ENCODE data around the gene LBX1.

LBX1 gene

GRCh38 chr10:101224910-101225823 is 4.1 kb downstream of the LBX1 start:
- DNase-seq = no peak

GRCh38 chr10:101224060-101224909 is 5.0 kb downstream of the LBX1 start:
- DNase-seq = no peak

DNA sequence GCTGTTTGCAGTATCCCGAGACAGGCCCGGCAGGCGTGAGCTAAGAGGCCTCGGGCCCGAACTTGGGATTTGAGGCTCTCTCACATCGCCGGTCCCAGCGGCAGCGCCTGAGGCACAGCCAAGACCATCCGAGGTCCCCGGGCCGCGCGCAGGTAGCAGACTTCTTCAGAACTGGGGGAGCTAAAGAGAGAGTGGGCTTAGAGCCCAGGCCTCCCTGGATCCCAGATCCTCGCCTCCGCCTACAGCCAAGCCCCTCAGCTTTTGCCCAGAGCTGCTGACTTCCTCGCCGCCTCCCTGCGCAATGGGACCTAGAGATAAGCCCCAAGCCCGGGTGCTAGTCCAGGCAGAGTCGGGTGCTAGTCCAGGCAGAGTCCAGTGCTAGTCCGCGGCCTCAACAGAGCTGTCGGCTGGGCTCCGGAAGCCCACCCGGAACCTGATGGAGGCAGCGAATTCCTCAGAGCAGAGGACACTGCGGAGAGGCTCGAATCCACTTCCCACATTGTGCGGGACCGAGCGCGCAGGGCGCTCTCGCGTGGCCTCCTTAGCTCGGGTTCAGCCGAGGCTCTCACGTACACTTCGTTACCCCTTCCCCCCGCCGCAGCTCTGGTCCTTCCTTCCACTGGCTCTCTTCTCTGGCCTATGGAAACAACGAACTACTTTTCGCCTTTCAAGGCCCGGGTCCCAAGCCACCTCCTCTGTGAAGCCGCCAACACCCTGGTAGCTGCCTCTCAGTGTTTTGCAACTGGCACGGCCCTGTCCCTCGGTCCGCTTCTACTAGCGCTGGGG is 5.8 kb downstream of the LBX1 start:
- DNase-seq = no peak

GRCh38 chr10:101222683-101223273 is 6.5 kb downstream of the LBX1 start:
- no peak for DNase-seq

DNA sequence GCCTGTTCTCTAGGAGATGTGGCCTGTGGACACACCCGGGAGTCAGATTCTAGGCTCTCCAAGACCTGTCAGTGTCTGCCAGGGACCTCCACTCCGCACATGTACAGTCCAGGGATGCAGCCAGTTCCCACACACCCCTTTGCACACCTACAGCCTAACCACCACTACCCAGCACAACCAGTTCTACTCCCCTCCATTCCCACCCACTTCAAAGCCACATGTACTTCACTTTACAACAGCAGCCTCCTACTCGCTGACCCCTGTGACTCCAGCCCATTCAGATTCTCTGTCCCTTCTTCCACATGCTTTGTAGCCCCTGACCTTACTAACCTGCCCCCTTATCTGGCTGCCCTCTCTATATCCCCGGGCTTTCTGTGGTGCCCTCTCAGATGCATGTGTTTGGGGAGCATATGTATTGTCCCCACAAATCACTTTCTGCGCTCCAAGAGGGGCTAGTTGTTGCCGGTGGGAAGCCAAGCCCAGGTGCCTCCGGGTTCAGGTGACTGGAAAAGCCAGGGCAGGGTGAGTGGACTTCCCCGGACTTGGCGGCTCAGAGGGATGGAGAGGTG is 7.2 kb downstream of the LBX1 start:
- no peak for DNase-seq

DNA sequence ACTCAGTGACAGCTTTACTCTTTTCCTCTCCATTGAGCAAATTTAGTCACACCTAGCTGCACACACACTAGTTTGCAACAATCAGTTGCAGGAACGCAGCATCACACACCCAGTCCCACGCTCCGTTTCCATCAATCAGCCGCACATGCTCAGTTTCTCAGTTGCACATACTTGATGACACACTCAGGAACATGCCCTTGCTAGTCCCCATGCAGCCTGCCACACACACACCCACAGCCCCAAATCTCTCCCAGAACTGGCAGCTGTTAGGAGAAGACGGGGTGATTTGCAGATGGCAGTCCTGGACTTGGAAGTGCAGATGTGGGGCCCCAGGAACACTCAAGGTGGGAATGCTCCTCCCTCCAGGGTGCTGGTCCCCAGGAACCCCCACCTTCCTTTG is 7.7 kb downstream of the LBX1 start:
- DNase-seq = no peak

DNA sequence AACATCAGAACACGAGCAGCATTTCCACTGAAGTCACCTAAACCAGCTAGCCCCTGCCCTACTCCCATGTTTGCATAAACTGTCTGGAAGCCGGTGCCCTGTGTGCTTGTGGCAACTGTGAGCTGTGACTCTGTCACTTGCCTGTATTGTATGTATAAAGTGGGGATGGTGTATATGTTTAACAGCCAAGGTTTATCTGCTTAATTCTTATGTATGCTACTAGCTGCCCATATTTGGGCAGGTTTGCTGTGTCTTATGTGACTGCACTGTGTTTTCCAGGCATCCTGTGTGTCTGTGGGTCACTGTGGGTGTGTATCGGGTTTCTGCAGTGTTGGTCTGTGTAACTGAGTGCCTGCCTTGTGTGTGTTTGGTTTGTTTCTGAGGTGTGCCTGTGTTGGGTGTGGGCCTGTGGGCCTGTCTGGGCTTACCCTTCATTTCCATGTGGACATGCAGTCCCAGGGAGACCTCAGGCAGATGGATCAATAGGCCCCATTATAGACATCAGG is 9.3 kb downstream of the LBX1 start:
- DNase-seq = no peak

DNA sequence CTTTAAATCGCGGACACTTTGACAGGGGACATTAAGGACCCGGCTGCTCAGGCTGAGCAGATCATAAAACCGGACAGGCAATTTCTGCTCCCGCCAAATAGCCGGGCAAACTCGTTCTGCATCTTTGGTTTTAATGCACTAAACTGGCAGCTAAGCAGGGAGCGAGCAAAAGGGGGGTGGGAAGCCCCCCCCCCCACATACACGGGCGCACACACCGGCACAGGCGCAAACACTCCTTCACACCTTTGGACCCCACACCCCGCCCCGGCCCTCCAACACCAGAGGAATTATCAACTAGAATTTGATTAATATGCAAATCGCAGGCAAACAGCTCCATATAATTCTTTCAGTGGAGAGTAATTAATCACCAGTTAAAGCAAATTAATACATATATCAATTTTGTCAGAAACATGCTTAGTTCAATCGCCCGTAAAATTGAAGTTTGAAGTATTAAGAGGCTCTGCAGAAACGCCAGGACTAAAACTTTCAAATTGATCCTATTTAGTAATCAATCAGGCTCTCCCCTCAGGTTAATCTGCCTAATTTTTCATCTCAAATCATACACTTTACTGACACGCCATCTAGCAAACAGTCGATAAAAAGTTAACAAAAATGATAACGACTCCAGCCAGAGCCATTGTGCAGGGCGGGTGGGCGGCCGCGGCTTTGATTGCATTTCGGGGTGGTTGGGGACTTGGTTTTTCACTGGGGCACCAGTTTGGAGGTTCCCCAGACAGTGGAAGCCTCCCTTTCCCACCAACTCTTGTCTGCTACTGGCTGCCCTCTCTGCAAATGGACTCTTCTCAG is 9.9 kb downstream of the LBX1 start:
- DNase-seq = no peak

DNA sequence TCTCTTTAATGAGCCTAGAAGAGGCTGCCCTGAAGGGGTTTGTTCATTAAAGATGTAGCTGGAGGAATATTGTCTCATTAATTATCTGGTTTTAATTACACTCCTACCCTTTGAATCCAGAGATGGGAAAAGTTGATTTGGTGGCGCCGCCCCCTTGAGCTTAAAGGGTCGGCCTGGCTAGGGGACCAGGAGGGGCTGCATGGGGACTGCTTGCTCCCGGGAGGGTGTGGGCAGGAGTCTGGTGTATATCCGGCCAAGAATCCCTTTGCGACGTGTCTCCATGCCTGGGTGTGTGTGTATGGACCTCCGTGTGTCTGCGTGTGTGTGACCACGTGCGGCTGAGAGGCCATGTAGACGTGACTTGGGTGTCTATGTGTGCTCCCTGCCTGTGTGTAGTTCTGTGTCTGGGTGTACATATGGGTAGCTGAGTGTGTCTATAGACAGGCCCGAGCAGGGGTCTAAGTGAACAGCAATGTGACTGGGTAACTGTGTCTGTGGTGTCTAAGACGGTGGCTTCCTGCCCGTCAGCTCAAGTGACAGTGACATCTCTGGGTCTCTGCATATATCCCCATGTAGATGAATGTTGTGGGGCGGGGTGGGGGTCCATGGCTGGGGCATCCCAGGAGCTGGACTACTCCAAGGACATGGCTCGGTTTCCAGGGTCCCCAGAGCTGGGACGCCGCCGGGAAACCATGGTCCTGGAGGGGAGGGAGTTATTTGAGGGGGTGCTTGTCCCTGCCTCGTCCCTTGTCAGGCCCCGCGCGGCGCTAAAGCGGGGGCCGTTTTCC is 10.7 kb downstream of the LBX1 start:
- DNase-seq = no peak

- no peak for DNase-seq
These were observed 11.6 kb downstream of the LBX1 start for GRCh38 chr10:101217450-101218281.

DNA sequence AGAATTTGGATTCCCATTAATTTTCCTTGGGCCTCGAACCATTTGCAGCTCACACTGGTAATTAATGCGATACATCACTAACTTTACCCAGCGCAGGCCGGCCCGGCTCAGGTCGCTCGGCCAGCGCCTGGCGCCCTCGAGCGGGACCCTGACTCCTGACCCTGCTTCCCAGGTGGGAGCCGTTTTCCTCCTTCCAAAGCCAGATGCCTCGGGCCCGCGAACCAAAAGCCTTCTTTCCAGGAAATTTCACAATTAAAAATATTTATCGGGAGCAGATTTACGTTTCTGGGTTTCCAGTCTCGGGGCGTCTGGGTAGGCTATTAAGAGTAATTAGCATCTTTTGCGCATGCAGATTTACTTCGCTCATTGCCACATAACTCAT is 12.2 kb downstream of the LBX1 start:
- no peak for DNase-seq

DNA sequence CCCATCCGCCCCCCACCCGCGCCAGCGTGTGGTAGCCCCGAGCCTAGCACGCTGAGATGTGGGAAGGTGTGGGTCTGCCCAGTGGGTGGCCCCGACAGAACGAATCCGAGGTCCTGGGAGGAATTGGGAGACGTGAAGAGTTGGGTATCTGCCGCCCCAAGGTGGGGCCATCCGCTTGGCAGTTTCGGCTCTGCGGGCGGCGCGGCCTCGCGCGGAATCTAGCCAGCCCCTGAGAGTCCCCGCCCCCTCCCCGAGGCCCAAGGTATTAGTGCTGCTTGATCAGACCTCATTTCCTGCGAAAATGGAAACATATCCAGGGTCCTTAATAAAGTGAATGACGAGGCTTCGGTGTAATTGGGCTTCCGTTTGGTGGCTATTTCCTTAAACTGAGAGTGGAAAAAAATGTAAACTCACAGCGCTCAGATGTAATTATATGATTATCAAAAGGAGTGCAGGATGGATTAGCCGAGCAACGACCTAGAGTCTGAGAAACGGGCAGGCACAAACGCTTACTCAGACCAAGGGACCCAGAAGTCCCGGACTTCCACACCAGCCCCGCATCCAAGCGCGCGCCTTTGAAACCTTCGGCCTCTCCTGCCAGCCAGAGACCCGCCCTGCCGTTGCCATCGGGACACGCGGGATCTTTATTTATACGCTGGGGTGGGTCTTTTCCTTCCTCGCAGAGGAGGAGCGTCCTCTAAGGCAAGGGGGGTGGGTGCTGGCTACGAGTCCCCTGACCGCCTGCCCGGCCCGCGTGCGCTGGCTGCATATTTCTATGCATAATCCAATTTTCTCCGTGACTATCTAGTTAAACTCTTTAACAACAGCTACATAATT is 12.8 kb downstream of the LBX1 start:
- DNase-seq = no peak

GRCh38 chr10:101215397-101216206 is 13.7 kb downstream of the LBX1 start:
- DNase-seq = no peak

GRCh38 chr10:101214446-101215396 is 14.5 kb downstream of the LBX1 start:
- no peak for DNase-seq

DNA sequence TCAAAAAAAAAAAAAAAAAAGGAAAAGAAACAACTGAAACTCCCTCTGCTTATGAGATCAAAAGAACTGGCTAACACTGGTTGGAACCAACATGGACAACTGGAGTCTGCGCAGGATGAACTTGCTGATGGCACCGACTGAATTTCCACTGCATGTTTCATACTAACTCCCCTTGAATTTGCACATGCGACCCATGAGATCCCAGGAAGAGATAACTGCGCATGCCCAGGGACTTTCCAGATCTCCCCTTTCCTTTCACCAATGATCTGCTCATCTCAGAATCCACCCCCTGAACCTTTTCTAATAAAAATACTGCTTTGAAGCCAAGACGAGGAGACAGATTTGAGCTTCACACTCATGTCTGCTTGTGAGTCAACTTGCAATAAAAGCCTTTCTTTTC is 20.7 kb downstream of the LBX1 start:
- DNase-seq = no peak

DNA sequence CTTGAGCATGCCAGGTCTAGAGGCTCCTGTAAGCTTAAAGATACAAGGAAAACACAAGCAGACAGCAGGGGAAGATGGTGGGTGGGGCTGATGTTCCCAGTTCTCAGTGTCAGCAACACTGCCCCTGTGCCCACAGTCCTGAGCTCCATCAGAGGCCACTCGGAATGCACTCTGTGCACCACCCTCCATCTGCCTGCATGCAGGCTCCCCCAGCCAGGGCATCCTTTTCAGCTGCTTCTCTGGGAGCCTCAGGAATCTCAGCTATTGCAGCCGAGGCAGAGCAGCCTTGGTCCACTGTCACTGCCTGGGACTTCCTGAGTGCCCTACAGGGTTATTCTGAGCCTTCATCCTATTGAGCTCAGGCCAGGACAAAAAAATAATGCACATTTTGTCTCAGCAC is 22.2 kb downstream of the LBX1 start:
- no peak for DNase-seq
